Urinary bladder (tissue), 4 donors: Measurements from ENCODE around the gene ATP5F1D. TPM values are rescaled to one million over a fixed set of nuclear protein-coding genes. Genes with fewer than 3 reads are reported as not detected.

ENCODE experiments used
- DNase-seq: peaks from one replicate; pipeline ENCODE4 v3.0.0-alpha.2; 2015; ENCODE audit errors: extremely low spot score
- H3K27ac ChIP-seq: one replicate; pipeline ENCODE4 v1.5.1; 2013; ENCODE audit warnings: low read depth, mild to moderate bottlenecking, moderate library complexity
- H3K36me3 ChIP-seq: one replicate; pipeline ENCODE4 v1.6.1; 2013; ENCODE audit warnings: mild to moderate bottlenecking, moderate library complexity; ENCODE audit not compliant: insufficient read depth
- H3K4me1 ChIP-seq: one replicate; pipeline ENCODE4 v1.6.1; 2013; ENCODE audit warnings: mild to moderate bottlenecking, moderate library complexity; ENCODE audit not compliant: insufficient read depth
- H3K4me3 ChIP-seq: one replicate; pipeline ENCODE4 v1.5.1; 2013; ENCODE audit warnings: low read depth, low read length
- WGBS: extraction: QIAGEN DNeasy Blood & Tissue Kit; methylation state at CpG from one replicate; pipeline ENCODE4 v1.1.7; 2013; 5-methylcytosine and 5-hydroxymethylcytosine counted together
- polyA plus RNA-seq: library from polyadenylated mRNA; stranded (reverse); fragments of 200-250 nt; gene quantifications from one replicate; pipeline ENCODE4 v1.2.3, GENCODE V29; 2013
- total RNA-seq: library from RNA; depleted of rRNA; stranded (reverse); fragments of >200 nt; gene quantifications from one replicate; pipeline ENCODE4 v1.2.3, GENCODE V29; 2014
- donor health status: healthy with polysubstance abuse.
- donor health status: healthy.

The ATP5F1D gene
- total and polyA plus RNA-seq, 2 donors, result 9.5 to 236 TPM

GRCh38 chr19:1283207-1283916 lies 41.8 kb downstream of the ATP5F1D start:
- Histone ChIP-seq H3K4me1 (no peaks in the 10 kb centered on the region), H3K27ac (no peak overlapping the region), H3K4me3 (no peak overlapping the region), H3K36me3 (peaks cover 2% of the 10 kb centered on the region)
- DNase-seq, result no peak
- WGBS, result 71% methylated on average over 29 of the region's 29 CpGs

- no peak for DNase-seq
- H3K4me3 ChIP-seq, result no peak overlapping the region
- 76% methylated on average over 12 of the region's 12 CpGs for WGBS
- H3K27ac ChIP-seq, result no peak overlapping the region
- no peaks in the 10 kb centered on the region for H3K36me3 ChIP-seq
- no peaks in the 10 kb centered on the region for H3K4me1 ChIP-seq
Measured at GRCh38 chr19:1283917-1284292, 42.4 kb downstream of the ATP5F1D start.

- no peak overlapping the region for H3K27ac ChIP-seq
- H3K36me3 ChIP-seq, result no peaks in the 10 kb centered on the region
- H3K4me1 ChIP-seq, result no peaks in the 10 kb centered on the region
- no peak for DNase-seq
- H3K4me3 ChIP-seq, result no peak overlapping the region
- WGBS, result 72% methylated on average over 20 of the region's 20 CpGs
Measured at GRCh38 chr19:1284293-1284978, 42.9 kb downstream of the ATP5F1D start.

- whole genome bisulfite sequencing, result 17% methylated on average over 50 of the region's 51 CpGs
- H3K4me3 ChIP-seq, result peak overlapping the region; percentile 43
- H3K36me3 ChIP-seq, result no peaks in the 10 kb centered on the region
- H3K4me1 ChIP-seq, result no peaks in the 10 kb centered on the region
- no peak for DNase-seq
- no peak overlapping the region for H3K27ac ChIP-seq
Measured at GRCh38 chr19:1284979-1285736, 43.6 kb downstream of the ATP5F1D start.

DNA sequence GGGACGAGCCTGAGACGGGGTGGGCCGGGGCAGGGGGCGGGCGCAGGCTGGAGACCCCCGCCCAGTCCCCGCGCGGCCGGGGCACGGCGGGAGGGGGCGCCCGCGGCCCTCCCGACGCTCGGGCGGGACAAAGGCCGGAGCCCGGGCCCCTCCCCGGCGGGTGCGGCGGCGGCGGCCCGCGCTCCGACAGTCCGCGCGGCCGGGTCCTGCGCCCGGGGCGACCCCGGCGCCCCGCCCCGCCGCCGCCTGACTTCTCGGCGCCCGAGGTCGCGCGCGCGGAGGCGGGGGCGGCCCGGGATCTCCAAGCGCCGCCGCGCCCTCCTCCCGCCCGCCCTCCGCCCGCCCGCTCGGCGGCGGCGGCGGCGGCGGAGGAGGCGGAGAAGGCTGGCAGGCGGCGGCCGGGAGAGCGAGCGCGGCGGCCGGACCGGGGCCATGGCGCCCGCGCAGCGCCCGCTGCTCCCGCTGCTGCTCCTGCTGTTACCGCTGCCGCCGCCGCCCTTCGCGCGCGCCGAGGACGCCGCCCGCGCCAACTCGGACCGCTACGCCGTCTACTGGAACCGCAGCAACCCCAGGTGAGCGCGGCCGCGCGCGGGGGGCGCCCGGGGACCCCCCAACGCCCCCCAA lies 44.3 kb downstream of the ATP5F1D start, which contains the start of gene EFNA2:
EFNA2 (plus strand) TSS at position 137 of the 624 bp plus-strand sequence; CDS start at position 433, 296 bp downstream.
- Histone ChIP-seq H3K4me1 (no peaks in the 10 kb centered on the region), H3K4me3 (peak within 1 kb of the TSS; percentile 43), H3K36me3 (no peaks in the 10 kb centered on the region), H3K27ac (no peak within 1 kb of the TSS)
- no peak for DNase-seq
- WGBS, result under 1% methylated on average over 100 of the region's 113 CpGs

DNA sequence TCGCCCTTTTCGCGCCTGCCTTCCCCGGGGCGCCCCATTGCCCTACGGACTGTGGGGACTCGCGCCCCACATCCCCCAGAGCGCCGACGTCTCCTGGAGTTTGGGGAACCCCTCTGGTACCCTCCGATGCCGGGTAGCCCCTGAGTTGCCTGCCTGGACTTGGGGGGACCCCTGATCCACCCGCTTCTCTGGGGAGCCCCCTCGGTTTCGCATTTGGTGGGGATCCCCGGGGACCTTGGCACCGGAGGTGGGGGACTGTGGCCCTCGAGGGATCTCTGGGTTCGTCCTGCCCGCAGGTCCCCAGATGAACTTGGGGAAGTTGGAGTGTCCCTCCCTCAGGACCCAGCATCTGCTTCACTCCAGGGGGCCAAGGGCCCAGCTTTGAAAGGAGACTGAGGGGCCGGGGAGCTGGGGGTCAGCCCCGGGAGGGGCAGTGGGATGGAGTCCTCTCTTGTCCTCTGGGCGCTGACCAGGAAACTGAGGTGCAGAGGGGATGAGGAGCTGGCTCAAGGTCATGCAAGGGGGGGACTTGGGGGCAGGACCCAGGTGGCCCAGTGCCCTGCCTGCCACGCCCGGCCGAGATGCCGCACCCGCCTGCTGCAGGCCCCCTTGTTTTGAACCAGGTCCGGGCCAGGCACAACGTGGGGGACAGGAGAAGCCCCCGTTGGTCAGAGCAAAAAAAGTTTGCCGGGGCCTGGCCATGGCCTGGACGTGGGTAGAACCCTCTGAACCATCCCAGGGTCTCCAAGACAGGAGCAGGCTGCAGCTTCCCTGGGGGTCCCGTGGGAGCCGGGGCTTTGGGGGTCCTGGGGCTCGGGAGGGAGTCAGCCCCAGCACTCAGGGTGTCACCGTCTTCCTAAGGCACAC lies 45.2 kb downstream of the ATP5F1D start:
- 25% methylated on average over 38 of the region's 38 CpGs for WGBS
- H3K4me3 ChIP-seq, result peak overlapping the region; percentile 43

DNA sequence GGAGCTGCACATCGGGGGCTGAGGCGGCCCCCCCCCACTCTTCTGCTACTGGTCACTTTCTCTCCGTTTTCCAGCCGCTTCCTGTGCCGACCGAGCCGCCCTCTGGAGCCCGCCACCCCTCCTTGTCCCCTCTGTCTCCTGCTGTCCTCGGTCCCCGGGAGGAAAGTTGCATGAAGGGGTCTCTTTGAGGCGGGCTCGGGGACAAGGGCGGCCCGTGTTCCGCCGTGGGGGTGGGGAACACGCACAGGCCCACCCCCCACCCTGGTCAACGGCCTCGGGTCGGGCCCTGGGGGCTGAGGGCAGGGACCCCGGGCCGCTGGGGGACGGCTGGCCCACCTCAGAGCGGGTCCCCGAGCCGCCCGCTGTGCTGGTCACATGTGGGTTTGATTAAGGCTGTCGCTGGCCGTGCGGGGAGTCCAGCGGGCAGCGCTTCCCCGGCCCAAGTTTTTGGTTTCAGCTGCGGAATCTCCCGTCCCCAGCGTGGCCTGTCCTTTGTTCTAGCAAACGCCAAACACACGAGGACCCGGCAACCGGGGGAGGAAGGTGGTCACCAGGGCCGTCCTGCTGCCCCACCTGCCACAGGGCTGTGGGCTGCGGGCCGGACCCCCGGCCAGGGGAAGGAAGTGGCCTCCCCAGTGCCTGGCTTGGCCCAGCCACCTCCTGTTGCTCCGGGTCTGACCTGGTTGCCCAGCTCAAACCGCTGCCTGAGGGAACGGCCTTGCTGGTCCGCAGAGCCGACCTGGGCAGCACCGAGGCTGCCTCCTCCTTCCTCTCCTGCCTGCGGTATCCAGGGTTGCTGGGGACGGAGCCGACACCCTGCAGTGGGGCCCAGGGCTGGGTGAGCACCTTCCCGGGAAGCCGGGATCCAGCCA lies 46.0 kb downstream of the ATP5F1D start:
- H3K4me3 ChIP-seq, result no peak overlapping the region
- no peaks in the 10 kb centered on the region for H3K36me3 ChIP-seq
- H3K27ac ChIP-seq, result no peak overlapping the region
- WGBS, result 30% methylated on average over 55 of the region's 55 CpGs
- H3K4me1 ChIP-seq, result no peaks in the 10 kb centered on the region
- no peak for DNase-seq

More for the DNA sequence above, 45.2 kb downstream of the ATP5F1D start:
- no peak for DNase-seq
- H3K27ac ChIP-seq, result no peak overlapping the region
- no peaks in the 10 kb centered on the region for H3K36me3 ChIP-seq
- H3K4me1 ChIP-seq, result no peaks in the 10 kb centered on the region

GRCh38 chr19:1288226-1288612 lies 46.7 kb downstream of the ATP5F1D start:
- WGBS, result 87% methylated on average over 18 of the region's 18 CpGs

GRCh38 chr19:1288833-1289685 lies 47.5 kb downstream of the ATP5F1D start:
- H3K4me3 ChIP-seq, result no peak overlapping the region
- no peaks in the 10 kb centered on the region for H3K36me3 ChIP-seq
- no peaks in the 10 kb centered on the region for H3K4me1 ChIP-seq
- DNase-seq, result no peak
- H3K27ac ChIP-seq, result no peak overlapping the region
- 84% methylated on average over 41 of the region's 41 CpGs for WGBS

More at GRCh38 chr19:1288226-1288612, 46.7 kb downstream of the ATP5F1D start:
- Histone ChIP-seq H3K36me3 (no peaks in the 10 kb centered on the region), H3K4me1 (no peaks in the 10 kb centered on the region), H3K4me3 (no peak overlapping the region), H3K27ac (no peak overlapping the region)
- no peak for DNase-seq

- WGBS, result 77% methylated on average over 19 of the region's 19 CpGs
- Histone ChIP-seq H3K27ac (no peak overlapping the region), H3K4me1 (no peaks in the 10 kb centered on the region), H3K36me3 (no peaks in the 10 kb centered on the region), H3K4me3 (no peak overlapping the region)
- no peak for DNase-seq
Measured at GRCh38 chr19:1289686-1290025, 48.1 kb downstream of the ATP5F1D start.

- no peak for DNase-seq
- H3K4me3 ChIP-seq, result no peak overlapping the region
- H3K4me1 ChIP-seq, result no peaks in the 10 kb centered on the region
- 87% methylated on average over 24 of the region's 24 CpGs for WGBS
- H3K27ac ChIP-seq, result no peak overlapping the region
- no peaks in the 10 kb centered on the region for H3K36me3 ChIP-seq
Measured at GRCh38 chr19:1290196-1290702, 48.7 kb downstream of the ATP5F1D start.
